ENCODE results near the gene PTGS1. TPM values are rescaled to one million over a fixed set of nuclear protein-coding genes. Genes with fewer than 3 reads are reported as not detected.

Gene PTGS1
- total RNA-seq, 1 experiment from 2014 or later = 1.8 TPM

- Histone ChIP-seq H3K27ac (no peak overlapping the region), H2AFZ (no peak overlapping the region), H3K4me2 (no peak overlapping the region), H3F3A (ENCODE audit: insufficient read depth, low read depth) (no peaks in the 10 kb centered on the region), H3K36me3 (ENCODE audit: low read depth) (no peaks in the 10 kb centered on the region), H4K20me1 (ENCODE audit: insufficient read depth) (no peaks in the 10 kb centered on the region), H3K9me2 (ENCODE audit: insufficient read depth) (no peaks in the 10 kb centered on the region), H3K79me2 (ENCODE audit: low read depth) (no peaks in the 10 kb centered on the region), H3K4me3 (no peak overlapping the region), H3K27me3 (ENCODE audit: insufficient read depth, low read depth) (peaks cover 25% of the 10 kb centered on the region; the same call in 1 of the 2 replicates), H3K9me3 (ENCODE audit: insufficient read depth, low read depth) (no peaks in the 10 kb centered on the region), H3K4me1 (replicated peaks; ENCODE audit: insufficient read depth) (no peaks in the 10 kb centered on the region)
- TF ChIP-seq CTCF (conservative IDR thresholded peaks at IDR 0.05) (no peak), EZH2 (IDR thresholded peaks at IDR 0.05; ENCODE audit: low read depth) (no peak)
- BruUV-seq (replicated peaks) = no TSS peak
- ChIA-PET POLR2A (ENCODE audit: unreplicated experiment) (no interaction called here), CTCF (no interaction called here)
- intact Hi-C loops (cut with micrococcal nuclease; ENCODE audit: unreplicated experiment) = no loop called here
- DNase-seq = no peak
These were observed 4.1 kb downstream of the PTGS1 start for GRCh38 chr9:122374885-122375420.

- Histone ChIP-seq H3K79me2 (ENCODE audit: low read depth) (no peaks in the 10 kb centered on the region), H4K20me1 (ENCODE audit: insufficient read depth) (no peaks in the 10 kb centered on the region), H3K9me2 (ENCODE audit: insufficient read depth) (no peaks in the 10 kb centered on the region), H3K27ac (no peak overlapping the region), H3K4me2 (no peak overlapping the region), H3K36me3 (ENCODE audit: low read depth) (no peaks in the 10 kb centered on the region), H3K9me3 (ENCODE audit: insufficient read depth, low read depth) (no peaks in the 10 kb centered on the region), H3K27me3 (ENCODE audit: insufficient read depth, low read depth) (peaks cover 13% of the 10 kb centered on the region; the same call in 1 of the 2 replicates), H3K4me1 (replicated peaks; ENCODE audit: insufficient read depth) (no peaks in the 10 kb centered on the region), H3F3A (ENCODE audit: insufficient read depth, low read depth) (no peaks in the 10 kb centered on the region), H3K4me3 (no peak overlapping the region), H2AFZ (no peak overlapping the region)
- BruUV-seq (replicated peaks) = no TSS peak
- TF ChIP-seq CTCF (conservative IDR thresholded peaks at IDR 0.05) (no peak), EZH2 (IDR thresholded peaks at IDR 0.05; ENCODE audit: low read depth) (no peak)
- ChIA-PET POLR2A (ENCODE audit: unreplicated experiment) (no interaction called here), CTCF (no interaction called here)
- no peak for DNase-seq
- intact Hi-C loops (cut with micrococcal nuclease; ENCODE audit: unreplicated experiment) = loop anchor here (2.0 kb wide), 1 partner anchor 26 kb away; no protein-coding TSS in a partner anchor
These were observed 6.0 kb downstream of the PTGS1 start for GRCh38 chr9:122376796-122377195.

- Histone ChIP-seq H3K4me1 (replicated peaks; ENCODE audit: insufficient read depth) (no peaks in the 10 kb centered on the region), H3K9me2 (ENCODE audit: insufficient read depth) (no peaks in the 10 kb centered on the region), H4K20me1 (ENCODE audit: insufficient read depth) (no peaks in the 10 kb centered on the region), H3K27ac (no peak overlapping the region), H3K4me2 (no peak overlapping the region), H3K4me3 (no peak overlapping the region), H3K36me3 (ENCODE audit: low read depth) (no peaks in the 10 kb centered on the region), H2AFZ (no peak overlapping the region), H3K27me3 (ENCODE audit: insufficient read depth, low read depth) (peaks cover 6% of the 10 kb centered on the region; the same call in 1 of the 2 replicates), H3K9me3 (ENCODE audit: insufficient read depth, low read depth) (no peaks in the 10 kb centered on the region), H3F3A (ENCODE audit: insufficient read depth, low read depth) (no peaks in the 10 kb centered on the region), H3K79me2 (ENCODE audit: low read depth) (no peaks in the 10 kb centered on the region)
- TF ChIP-seq CTCF (conservative IDR thresholded peaks at IDR 0.05) = no peak
- no peak for TF ChIP-seq EZH2 (IDR thresholded peaks at IDR 0.05; ENCODE audit: low read depth)
- no TSS peak for BruUV-seq (replicated peaks)
- CTCF ChIA-PET = no interaction called here
- no peak for DNase-seq
- intact Hi-C loops (cut with micrococcal nuclease; ENCODE audit: unreplicated experiment) = loop anchor here (2.0 kb wide), 1 partner anchor 25 kb away; no protein-coding TSS in a partner anchor
- POLR2A ChIA-PET (ENCODE audit: unreplicated experiment) = no interaction called here
These were observed 6.7 kb downstream of the PTGS1 start for GRCh38 chr9:122377241-122378164.
